DMS153 treated with DMSO at 0.1 percent for 48 hours (cell line): Measurements from ENCODE around the gene MRPS10.
A peak's percentile ranks its signal among the peaks of the same experiment; 100 is the strongest.

Experiments
- DNase-seq: peaks from one replicate; lab custom pipeline; 2025; ENCODE audit not compliant: unreplicated experiment; lab: John Stamatoyannopoulos, UW

MRPS10 gene

DNA sequence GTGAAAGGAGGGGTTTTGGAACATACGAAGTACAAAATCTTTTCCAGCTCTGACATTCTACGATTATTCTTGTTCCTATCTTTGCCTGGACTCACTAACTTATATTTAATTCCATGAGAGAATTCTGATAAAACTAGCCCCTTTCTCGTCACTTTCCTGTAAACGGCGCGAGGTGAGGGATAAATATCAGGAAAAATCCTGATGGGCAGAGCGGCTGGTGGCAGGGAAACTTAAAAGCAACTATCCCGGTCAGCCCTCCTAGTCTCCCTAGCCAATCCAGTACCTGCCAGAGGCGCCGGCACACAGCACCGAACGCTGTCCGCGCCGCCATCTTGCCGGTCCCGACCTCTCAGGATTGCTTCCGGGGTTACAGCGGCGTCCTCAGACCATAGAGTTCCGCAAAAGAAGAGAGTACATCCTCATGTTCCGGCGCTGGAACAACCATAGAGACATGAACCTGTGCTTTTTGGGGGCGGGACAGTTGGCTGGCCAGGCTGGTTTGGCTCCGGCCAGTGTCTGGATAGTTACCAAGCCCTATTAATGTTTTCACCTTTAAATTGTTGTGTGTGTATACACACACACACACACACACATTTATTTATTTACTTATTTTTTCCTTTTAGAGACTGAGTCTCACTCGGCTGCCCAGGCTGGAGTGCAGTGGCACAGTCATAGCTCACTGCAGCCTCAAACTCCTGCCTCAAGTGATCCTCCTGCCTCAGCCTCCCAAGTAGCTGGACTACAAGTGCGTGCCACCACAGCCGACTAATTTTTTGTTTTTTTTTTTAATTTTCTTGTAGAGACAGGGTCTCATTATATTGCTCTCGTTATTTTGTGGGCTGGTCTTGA lies at the start of gene MRPS10:
Gene MRPS10, minus strand, starts transcription at position 343 of the 849 bp plus-strand sequence. Its CDS starts 12 bp downstream, at position 331.
- peak; percentile 95 for DNase-seq

DNA sequence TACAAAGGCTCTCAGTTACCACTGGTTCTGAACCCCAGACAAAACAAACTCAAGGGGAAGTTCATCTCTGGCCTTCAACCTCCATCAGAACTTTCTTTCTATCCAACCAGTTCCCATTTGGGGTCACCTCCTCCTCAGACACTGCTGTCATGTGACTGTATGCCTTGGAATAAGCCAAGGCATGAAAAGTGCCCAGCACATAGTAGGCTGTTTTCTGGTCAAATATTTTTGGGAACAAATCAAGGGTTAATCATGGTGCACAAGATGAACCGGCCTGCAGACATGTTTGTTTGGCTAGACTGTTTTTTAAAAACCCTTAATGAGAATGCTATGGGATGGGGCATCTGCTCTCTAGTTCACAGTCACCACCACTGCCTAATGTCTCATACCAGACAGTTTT lies 48.9 kb upstream of the MRPS10 start:
- DNase-seq, result no peak

DNA sequence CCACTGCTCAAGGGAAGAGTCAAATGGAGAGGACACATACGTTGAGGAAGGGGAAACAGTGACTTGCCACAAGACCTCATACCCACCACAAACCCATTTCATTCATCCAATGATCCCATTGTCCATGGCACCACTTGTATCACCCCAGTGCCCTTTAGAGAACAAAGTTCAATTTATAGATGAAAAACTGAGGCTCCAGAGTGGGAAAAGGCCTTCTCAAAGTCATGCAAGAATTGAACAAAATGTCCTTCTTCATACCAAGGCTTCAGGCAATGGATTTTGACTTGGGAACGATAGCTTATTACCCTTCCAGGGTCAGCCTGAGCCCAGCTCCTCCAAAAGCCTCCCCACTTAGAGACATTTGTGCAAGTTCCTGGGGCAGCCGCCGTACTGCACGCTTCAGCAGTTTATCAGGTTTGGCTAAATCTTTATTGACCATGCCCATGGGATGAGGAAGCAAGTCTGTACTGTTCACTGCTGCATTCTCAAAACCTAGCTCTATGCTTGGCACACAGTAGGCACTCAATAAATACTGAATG lies 47.3 kb upstream of the MRPS10 start:
- no peak for DNase-seq

DNA sequence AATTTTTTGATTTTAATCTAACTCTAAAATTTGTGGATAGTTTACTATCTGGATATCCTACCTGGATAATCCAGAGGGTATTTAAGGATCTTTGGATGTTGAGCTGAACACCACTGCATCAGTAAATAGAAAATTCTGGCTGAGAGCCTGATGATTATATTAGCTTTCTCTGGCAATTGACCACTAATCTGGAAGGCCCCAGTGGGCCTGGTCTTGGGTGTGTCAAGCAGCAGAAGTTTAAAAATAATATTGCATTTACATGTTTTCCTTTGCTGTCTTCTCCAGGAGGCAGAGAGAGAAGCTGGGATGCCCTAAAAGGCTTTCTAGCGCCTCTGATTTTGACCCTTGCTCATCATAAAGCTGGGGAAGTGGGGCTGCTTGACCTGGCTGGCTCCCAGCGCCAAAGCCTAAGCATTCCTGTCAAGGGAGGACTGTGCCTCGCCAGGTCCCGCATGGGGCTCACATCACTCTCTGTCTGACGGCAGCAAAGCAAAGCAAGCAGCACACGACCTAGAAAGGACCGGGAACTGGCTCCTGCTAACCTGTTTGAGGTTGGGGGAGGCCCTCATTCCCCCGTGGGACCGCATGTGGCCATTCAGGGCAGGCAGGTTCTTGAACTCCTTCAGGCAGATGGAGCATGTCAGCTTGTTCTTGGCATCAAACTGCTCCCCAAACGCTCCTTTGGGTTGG lies 46.6 kb upstream of the MRPS10 start:
- no peak for DNase-seq

DNA sequence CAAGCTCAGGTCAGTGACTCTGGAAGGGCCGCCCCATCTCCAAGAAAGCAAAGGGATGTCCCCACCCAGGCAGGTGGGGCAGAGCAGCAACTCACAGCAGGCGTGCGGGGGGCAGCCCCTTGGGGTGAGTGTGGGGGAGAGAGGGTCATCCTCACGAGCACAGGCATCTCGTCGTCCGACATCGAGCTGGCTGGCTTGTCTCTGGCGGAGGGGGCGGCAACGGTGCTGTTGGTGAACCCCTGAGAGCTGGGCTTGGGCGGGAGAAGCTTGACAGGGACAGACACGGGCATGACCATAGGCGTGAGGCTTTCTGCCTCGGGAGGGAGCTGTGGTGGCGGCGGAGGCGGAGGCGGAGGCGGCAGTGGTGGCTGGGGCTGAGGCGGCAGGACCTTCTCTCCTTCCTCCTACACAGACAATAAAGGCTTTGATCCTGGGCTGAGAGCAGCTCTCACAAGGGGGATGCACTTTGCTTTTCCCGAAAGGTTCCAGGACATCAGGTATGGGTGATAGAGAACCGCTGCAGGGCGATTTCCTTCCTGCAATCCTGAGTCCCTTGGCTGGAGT lies 45.6 kb upstream of the MRPS10 start:
- no peak for DNase-seq

DNA sequence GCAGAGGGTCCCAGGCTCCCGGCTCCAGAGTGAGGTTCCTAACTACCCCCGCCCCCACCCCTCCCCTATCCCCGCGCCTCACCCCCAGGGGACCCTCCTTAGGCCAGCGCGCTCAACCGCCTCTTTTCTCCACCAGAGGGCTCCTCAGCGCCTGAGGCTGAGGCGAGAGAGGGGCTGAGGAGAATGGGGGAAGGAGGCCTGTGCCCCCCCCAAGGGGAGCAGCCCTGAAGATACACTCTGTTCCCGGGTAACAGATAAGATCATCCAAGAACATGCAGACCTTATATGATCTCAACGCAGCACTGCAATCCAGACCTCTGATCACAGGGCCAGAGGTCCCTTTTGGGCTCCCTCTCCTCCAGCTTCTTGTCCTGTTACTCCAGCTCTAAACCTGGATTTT lies 43.3 kb upstream of the MRPS10 start:
- DNase-seq, result no peak

DNA sequence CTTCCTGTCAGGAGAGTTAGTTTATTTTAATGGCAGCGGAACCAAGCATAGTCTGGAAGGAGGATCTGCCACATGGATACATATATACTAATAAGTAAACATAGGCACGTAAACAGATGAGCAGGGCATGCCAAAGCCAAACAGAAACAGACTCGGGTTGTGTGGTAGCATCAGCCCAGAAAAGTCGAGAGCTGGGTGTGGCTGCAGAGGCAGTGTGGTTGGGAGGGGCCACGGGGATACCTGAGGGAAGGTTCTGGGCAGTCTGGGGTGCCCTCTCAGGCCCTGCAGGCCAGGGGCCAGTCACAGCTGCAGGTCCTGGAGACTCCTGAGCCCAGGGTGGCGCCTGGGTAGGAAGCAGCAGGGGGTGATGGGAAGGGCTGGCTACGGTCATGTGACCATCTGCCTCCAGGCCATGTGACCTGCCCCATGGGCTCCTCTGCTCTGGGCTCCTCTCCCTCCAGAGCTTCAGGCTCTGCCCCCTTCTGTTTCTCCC lies 42.8 kb upstream of the MRPS10 start:
- no peak for DNase-seq

DNA sequence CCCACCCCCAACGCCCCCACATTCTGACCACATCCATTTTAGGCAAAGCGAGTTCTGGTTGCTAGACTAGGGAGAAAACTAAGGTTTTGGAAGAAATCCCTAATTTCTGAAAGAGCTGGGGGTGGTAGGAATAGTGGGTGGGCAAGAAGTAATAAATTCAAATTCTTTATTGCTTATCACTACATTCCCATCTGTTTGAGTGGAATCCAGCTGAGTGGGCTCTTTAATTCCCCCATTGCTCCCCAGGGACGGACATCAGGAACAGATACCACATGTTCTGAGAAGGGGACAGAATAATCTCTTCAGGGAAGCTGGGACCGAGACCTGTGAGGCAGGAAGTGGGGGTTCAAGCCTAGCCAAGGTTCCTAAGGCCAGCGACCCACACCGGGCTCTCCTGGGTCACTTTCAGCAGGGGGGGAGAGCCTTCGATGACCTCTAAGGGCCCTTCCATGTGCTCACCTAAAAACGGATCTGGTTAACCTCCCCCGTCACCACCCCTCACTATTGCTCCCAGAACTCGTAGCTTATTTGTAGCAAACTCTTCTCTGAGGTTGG lies 42.3 kb upstream of the MRPS10 start:
- DNase-seq, result no peak

DNA sequence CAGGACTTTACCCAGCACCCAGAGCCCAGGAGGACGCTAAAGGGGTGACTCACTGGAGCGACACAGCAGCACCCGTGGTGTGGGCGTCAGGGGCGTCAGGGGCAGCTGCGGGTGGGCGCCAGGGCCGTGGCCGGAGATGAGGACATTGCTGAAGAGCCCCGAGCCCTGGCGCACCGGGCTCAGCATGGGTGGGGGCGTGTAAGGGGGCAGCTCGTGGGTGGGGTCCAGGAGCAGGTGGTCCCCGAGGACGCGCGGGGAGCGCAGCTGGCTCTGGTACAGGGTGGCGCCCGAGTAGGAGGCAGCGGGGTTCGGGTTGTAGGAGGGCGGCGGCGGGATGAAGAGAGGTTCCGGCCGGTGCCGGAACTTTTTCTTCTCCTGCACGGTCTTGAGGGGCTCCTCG lies 41.6 kb upstream of the MRPS10 start:
- no peak for DNase-seq

DNA sequence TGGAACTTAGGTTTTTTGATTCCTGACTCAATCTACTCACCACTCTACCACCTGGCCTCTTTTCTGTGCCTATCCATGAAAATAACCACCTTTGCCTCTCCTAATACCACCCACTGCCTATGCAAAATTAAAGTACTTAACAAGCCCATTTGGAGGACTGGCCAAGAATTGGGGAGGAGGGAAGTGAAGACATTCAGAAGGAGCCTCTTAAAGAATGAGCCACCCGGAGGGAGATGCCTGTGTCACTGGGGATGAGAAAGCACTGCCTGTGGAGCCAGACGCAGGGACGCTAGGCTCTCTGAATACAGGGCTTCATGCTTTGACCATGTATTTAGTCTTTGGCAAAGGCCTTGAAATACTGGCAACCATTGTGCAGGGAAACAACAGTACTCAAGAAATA lies 40.0 kb upstream of the MRPS10 start:
- no peak for DNase-seq

DNA sequence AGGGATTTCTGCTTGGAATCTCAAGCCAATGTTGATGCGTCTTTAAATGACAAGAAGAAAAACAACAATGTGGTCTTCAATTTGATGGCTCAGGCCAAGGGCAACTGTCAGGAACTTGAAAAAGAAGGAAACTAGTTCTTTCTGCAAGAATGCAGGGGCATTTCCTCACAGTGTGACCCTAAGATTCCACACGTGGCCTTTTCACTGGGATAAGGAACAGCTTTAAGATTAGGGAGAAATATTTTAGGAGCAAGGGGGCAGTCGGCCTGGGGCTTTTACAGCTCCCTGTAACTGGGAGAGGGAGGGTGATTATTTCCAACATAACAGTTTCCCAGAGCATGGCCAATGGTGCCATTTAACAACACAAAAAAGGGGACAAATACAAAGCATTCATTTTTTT lies 39.4 kb upstream of the MRPS10 start:
- DNase-seq, result no peak

DNA sequence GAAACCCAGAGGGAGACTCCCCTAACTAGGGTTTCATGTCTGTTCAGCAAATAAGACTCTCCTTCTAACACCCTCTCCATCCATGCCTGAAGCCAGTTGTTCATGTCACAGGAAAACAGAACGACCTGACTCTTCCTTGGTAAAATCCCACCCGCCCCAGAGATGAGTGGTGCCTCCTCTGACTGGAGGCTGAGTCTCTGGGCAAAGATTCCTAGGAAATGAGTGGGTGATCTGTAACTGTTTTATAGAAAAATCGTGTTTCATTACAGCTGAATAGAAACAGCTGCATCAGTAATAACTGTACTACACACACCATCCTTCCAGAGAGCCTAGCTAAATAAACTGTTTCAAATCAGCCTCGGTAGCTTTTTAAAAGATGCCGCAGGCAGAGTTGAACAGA lies 37.4 kb upstream of the MRPS10 start:
- DNase-seq, result no peak

DNA sequence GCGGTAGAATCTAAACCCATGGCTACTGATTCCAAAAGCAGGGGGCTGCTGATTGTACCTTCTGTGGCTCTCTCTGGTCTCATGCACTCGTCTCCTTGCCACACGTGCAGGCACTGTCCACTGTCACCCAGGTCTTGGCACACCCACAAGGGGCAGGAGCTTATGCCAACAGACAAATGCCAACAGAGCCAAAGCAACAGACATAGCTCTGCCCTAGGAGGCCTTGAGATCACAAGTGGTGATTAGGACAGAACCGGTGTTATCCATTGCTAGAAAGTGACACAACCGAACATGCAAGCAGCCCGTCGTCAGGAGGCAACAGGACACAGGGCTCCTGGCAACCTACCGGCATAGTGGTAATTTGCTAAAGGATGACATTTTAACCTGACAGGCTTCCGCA lies 36.8 kb upstream of the MRPS10 start:
- DNase-seq, result no peak

DNA sequence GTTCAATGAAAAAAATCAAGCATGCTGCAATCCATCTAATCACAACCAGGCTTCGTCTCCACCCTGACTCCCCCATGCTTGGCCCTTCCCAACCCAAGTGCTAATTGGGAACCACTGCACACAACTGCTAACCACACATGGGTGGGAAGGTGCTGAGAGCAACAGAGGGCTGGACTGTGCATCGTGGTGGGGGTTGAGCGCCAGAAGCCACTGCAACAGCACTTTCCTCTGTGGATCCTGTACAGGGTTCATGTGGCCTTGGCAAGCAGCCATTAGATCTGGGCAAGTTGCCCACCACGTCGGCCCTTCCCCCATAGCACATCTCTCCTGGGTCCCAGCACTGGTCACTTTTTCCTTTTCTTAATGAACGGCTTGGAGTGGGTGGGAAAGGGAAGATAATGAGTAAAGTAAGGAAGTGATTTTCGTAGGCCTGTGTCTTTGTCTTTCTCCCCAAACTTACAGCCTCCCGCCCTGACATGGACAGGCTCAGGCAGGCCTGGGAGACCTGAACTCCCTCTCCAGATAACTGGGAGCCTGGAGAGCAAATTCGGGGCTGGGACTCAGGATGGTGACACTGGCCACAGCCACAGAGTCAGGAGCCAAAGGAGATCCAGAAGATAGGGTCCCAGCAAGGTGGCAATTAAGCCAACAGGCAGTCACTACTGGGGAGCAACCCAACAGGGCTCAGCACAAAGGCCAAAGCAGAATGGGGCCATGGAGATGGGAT lies 34.4 kb upstream of the MRPS10 start:
- peak; percentile 35 for DNase-seq

DNA sequence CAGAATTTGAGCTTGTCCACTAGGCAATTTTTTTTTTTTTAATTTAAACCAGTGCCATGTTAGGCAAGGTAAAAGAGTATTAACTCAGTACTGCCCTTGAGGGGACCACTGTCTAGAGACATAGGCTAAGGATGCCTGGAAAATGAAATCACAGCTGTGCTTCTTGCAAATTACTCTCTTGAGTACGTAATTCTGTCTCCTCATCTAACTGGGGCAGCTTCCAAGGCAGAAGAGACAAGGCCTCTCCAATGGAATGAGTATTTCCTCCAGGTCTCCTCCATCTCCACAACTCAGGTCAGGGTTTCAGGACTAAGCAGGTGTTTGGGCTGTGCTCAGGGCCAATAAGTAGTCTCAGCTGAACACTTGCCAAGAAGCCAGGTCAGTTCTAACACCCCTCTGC lies 33.8 kb upstream of the MRPS10 start:
- no peak for DNase-seq

DNA sequence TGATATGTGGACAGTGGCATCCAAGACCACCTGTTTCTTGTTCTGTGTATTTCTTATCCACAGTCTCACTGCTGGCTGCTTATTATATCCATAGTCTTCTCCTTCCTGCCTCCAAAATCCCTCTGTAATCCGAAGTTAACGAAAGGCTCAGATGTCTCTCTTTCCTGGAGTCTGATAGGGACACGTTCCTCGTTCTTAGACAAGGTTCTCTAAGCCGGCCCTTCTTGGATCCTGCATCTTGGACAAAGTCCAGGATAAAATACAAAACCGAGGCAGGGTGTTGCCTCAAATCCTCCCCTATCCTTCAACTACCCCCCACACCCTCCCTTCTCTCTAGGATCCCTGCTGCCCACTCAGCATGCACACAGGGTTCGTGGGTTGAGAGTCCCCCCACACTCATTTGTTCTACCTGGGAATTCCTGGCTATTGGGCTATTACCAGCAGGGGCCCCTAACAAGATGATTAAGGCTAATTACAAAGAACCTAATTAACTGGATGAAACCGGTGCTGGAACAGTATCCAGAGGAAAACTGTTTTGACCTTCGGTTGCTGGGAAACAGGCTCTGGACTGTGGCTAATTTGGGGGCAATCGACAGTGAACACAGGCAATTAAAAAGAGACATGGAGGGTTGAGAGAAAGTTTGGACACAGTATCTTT lies 32.7 kb upstream of the MRPS10 start:
- DNase-seq, result no peak

DNA sequence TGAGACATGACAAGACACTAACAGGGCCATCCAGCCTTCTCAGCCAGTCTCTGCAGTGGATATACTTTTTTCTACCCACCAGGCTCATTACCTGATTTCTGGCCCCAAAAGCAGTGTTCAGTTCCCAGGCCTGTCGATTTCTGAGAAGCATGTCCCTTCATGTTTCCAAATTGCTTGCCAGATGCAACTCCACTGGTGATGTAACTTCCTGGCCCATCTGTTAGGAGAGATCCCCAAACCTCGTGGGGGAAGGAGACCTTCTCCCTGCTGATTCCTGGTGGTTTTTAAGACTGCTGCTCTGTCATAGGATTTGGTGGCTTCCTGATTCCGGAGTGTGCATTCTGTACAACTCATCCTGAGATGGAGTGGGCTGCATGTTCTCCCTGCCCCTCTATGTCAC lies 31.6 kb upstream of the MRPS10 start:
- DNase-seq, result no peak

DNA sequence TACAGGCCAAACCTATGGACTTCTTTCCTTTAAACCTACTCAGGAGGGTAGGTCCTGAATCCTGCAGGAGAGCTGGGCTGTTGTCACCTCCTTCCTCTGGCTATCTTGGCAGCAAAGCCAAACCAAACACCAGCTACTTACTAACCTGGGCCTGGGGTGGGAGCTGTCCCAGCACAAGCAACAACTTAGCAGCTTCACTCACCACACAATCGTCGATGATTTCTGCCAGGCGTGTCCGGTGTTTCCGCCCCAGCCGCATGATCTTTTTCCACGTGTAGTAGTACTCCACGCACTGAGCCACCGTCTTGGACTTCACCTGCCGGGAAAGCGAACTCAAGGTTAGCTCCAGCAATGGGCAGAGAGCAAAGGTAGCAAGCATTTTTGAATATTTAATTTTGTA lies 25.4 kb upstream of the MRPS10 start:
- no peak for DNase-seq

DNA sequence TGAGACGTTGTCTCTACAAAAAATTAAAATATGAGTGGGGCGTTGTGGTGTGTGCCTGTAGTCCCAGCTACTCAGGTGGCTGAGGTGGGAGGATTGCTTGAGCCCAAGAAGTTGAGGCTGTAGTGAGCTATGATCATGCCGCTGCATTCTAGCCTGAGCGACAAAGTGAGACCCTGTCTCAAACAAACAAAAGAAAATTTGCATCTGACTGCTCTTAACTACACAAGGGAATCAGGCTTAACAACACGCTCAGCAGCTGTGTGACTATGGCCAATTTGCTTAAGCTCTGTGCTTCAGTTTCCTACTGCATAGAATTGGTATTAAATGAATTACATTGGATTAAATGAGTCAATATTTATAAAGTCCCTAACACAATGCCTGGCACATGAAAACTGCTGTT lies 24.3 kb upstream of the MRPS10 start:
- no peak for DNase-seq

DNA sequence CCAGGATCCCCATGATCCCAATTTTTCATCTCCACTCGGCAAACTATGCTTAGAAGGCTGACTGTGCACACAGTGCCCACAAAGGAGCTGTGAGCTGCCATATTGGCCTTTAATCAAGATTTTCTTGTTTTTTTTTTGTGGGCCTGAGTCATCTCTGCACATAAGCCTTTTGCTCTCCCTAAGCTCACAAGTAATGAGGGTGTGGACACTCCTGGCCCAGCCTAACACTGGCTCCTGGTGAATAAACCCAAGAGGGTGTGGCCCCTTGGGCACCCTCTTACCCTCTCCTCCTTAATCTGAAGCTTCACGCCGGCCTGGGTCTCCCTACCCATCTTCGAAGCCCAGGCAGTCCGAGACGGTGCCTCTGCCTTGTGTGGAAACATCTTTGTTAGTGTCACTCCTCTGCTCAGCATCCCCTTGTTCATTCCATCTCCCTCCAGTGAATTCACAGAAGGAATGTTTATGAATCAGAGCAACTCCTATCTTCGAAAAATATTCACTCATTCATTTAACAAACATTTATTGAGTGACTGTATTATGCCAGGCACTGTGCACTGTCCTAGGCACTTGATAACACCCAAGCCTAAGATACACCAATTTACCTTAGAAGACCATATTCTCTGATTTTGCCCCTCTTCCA lies 22.2 kb upstream of the MRPS10 start:
- no peak for DNase-seq
